ENCODE measurements around the gene CAVIN2. TPM values are rescaled to one million over a fixed set of nuclear protein-coding genes. Genes with fewer than 3 reads are reported as not detected.

The CAVIN2 gene
- total RNA-seq, 1 donor from 2014 or later = 50.6 TPM

- intact Hi-C loops (cut with DNase I) = no loop called here
- no peaks in the 10 kb centered on the region for H3K4me1 ChIP-seq
- TF ChIP-seq POLR2A (IDR thresholded peaks at IDR 0.05) (no peak), POLR2AphosphoS5 (IDR thresholded peaks at IDR 0.05; ENCODE audit: insufficient read depth in 1 of 2, low read depth in 1 of 2) (no peak)
- TF ChIP-seq, protein P1, sequence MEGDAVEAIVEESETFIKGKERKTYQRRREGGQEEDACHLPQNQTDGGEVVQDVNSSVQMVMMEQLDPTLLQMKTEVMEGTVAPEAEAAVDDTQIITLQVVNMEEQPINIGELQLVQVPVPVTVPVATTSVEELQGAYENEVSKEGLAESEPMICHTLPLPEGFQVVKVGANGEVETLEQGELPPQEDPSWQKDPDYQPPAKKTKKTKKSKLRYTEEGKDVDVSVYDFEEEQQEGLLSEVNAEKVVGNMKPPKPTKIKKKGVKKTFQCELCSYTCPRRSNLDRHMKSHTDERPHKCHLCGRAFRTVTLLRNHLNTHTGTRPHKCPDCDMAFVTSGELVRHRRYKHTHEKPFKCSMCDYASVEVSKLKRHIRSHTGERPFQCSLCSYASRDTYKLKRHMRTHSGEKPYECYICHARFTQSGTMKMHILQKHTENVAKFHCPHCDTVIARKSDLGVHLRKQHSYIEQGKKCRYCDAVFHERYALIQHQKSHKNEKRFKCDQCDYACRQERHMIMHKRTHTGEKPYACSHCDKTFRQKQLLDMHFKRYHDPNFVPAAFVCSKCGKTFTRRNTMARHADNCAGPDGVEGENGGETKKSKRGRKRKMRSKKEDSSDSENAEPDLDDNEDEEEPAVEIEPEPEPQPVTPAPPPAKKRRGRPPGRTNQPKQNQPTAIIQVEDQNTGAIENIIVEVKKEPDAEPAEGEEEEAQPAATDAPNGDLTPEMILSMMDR (IDR thresholded peaks at IDR 0.05) = no peak
- no peak overlapping the region for H3K27ac ChIP-seq
- H3K9me3 ChIP-seq = no peaks in the 10 kb centered on the region
- no peak overlapping the region for H3K4me3 ChIP-seq
- no peaks in the 10 kb centered on the region for H3K27me3 ChIP-seq
- no peak for DNase-seq (ENCODE audit: extremely low spot score in 2 of 2)
- H3K36me3 ChIP-seq = no peaks in the 10 kb centered on the region
Measured at GRCh38 chr2:191799526-191799925, 47.4 kb downstream of the CAVIN2 start.

DNA sequence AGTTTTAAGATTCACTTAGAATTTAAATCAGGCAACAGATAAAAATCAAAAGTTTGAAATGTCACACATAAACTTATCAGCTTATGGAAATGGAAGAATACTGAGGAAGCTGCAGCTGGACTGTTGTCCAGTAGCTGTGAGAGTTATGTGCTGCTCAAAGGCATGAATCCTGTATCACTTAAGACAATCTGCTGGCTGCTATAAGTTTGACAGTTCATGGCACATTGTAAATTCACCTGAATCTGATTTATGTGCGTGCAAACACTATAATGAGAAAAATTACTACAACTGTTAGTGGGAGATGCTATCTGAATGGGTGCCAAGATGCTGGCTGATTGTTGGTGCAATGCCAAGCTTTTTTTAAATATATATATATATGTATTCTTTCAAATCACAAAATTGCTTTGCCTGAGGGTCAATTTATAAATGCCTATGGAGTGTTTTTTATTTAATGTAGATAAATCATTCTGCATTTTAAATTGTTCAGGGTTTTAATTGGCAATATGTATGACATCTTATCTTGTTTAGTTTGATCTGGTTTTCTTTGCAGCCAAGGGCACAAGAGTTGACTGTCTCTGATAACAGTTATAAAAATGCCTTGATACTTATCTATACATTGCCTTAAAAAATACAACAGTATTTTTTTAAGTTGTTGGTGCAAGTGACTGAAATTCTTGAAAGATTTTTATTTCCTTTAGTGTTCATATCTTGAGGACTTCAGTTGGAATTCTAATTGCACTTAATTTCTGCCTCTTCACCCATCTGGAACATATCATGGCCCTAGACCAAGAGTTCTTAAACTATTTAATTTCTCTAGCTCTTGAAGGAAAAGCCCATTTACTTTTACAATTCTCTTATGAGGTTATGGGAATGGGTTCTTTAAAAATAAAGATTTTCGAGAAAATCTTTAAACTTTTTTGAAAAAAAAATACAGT, 48.7 kb downstream of the CAVIN2 start:
- TF ChIP-seq, protein P1 (IDR thresholded peaks at IDR 0.05) = no peak
- TF ChIP-seq POLR2AphosphoS5 (IDR thresholded peaks at IDR 0.05; ENCODE audit: insufficient read depth in 1 of 2, low read depth in 1 of 2) (no peak), POLR2A (IDR thresholded peaks at IDR 0.05) (no peak)
- no peak overlapping the region for H3K4me3 ChIP-seq
- intact Hi-C loops (cut with DNase I) = no loop called here
- H3K36me3 ChIP-seq = no peaks in the 10 kb centered on the region
- DNase-seq (ENCODE audit: extremely low spot score in 2 of 2) = no peak
- H3K27me3 ChIP-seq = no peaks in the 10 kb centered on the region
- no peaks in the 10 kb centered on the region for H3K4me1 ChIP-seq
- H3K27ac ChIP-seq = no peak overlapping the region
- H3K9me3 ChIP-seq = no peaks in the 10 kb centered on the region

DNA sequence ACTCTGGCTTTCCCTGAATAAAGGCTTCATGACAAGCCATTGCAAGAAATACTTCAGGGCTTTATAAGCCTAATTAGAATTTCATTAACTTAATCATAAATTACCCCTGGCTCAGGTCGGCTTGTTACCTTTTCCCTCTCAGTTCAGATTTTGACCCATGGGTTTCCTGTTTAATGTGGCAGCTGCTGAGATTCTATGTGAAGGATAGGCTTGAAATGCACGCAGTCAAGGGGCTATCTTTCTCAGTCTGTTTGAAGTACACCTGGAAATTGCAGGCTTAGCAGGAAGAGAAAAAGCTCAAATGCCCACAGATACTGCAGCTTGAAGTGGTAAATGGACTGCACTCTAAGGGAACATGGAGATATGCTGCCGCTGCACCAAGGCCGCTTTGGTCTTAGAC, 49.4 kb downstream of the CAVIN2 start:
- TF ChIP-seq, protein P1 (IDR thresholded peaks at IDR 0.05) = no peak
- intact Hi-C loops (cut with DNase I) = no loop called here
- no peak overlapping the region for H3K4me3 ChIP-seq
- no peaks in the 10 kb centered on the region for H3K36me3 ChIP-seq
- H3K27ac ChIP-seq = no peak overlapping the region
- no peak for DNase-seq (ENCODE audit: extremely low spot score in 2 of 2)
- no peaks in the 10 kb centered on the region for H3K4me1 ChIP-seq
- H3K27me3 ChIP-seq = no peaks in the 10 kb centered on the region
- no peaks in the 10 kb centered on the region for H3K9me3 ChIP-seq

DNA sequence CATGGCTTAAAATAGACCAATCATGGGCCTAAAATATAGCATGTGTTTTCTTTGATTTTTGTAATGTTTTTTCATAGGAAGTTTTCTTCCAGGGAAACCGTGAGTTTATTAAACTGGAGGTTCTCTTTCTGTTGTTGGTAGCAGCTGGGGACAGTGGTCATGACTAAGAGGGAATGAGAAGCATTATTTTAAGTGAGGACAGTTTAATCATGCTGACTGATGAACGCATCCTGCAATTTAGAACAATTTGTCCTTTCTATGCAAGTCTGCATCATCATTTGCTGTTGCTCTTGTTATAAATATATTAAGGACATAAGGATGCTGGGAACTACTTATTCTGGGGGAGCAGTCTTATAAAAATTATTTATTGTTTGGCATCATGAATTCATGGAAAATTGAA, 51.2 kb downstream of the CAVIN2 start:
- no peak overlapping the region for H3K4me3 ChIP-seq
- intact Hi-C loops (cut with DNase I) = no loop called here
- TF ChIP-seq POLR2AphosphoS5 (IDR thresholded peaks at IDR 0.05; ENCODE audit: insufficient read depth in 1 of 2, low read depth in 1 of 2) = no peak
- TF ChIP-seq, protein P1 (IDR thresholded peaks at IDR 0.05) = no peak
- TF ChIP-seq POLR2A (IDR thresholded peaks at IDR 0.05) = no peak
- no peak overlapping the region for H3K27ac ChIP-seq
- DNase-seq (ENCODE audit: extremely low spot score in 2 of 2) = no peak
- no peaks in the 10 kb centered on the region for H3K27me3 ChIP-seq
- H3K9me3 ChIP-seq = no peaks in the 10 kb centered on the region
- H3K4me1 ChIP-seq = no peaks in the 10 kb centered on the region
- H3K36me3 ChIP-seq = no peaks in the 10 kb centered on the region

- no peak overlapping the region for H3K27ac ChIP-seq
- H3K4me1 ChIP-seq = no peaks in the 10 kb centered on the region
- no peaks in the 10 kb centered on the region for H3K27me3 ChIP-seq
- H3K4me3 ChIP-seq = no peak overlapping the region
- no peaks in the 10 kb centered on the region for H3K36me3 ChIP-seq
- intact Hi-C loops (cut with DNase I) = no loop called here
- DNase-seq (ENCODE audit: extremely low spot score in 2 of 2) = no peak
- no peaks in the 10 kb centered on the region for H3K9me3 ChIP-seq
- TF ChIP-seq POLR2A (IDR thresholded peaks at IDR 0.05) (no peak), POLR2AphosphoS5 (IDR thresholded peaks at IDR 0.05; ENCODE audit: insufficient read depth in 1 of 2, low read depth in 1 of 2) (no peak)
- TF ChIP-seq, protein P1 (IDR thresholded peaks at IDR 0.05) = no peak
Measured at GRCh38 chr2:191791953-191792560, 54.8 kb downstream of the CAVIN2 start.
